HG03432 (cell line): ENCODE data around the gene SLC44A4.
"Not testable (repeated sequence)": the region's sequence is repeated elsewhere in the genome, so short reads cannot be mapped to it uniquely, and the experiment has no call there.

Experiments used
- ATAC-seq: cut with Tn5 transposase; IDR thresholded peaks from one replicate; pipeline ENCODE4 v1.9.1; 2021; ENCODE audit warnings: mild to moderate bottlenecking, moderate library complexity; ENCODE audit not compliant: unreplicated experiment

SLC44A4 gene

DNA sequence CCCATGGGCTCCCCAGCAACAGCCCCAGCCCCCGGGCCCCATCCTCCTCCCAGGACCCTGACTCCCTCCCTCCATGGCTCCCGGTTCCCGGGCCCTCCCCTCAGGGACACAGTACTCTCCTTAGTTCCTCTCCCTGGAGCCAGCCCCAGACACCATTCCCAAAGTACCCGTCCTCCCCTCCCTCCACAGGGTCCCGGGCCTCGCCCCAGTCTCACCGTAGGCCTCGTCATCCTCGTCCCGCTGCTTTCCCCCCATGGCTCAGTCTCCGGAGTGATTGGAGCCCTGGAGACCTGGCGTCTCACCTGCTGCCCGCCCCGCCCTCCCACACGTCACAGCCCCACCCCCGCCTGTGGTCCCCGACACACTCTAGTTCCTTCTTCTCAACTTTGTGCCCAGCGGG is at the start of gene SLC44A4:
SLC44A4 (minus strand) TSS at position 272 of the 400 bp plus-strand sequence; CDS start at position 255, 17 bp downstream.
- no peak for ATAC-seq

DNA sequence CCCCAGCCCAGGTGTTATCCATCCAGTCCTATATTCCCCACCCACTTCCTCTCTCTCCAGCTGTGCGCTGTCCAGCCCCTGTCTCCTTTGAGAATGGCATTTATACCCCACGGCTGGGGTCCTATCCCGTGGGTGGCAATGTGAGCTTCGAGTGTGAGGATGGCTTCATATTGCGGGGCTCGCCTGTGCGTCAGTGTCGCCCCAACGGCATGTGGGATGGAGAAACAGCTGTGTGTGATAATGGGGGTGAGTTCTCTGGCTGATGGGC is 49.8 kb upstream of the SLC44A4 start:
- ATAC-seq = no peak

DNA sequence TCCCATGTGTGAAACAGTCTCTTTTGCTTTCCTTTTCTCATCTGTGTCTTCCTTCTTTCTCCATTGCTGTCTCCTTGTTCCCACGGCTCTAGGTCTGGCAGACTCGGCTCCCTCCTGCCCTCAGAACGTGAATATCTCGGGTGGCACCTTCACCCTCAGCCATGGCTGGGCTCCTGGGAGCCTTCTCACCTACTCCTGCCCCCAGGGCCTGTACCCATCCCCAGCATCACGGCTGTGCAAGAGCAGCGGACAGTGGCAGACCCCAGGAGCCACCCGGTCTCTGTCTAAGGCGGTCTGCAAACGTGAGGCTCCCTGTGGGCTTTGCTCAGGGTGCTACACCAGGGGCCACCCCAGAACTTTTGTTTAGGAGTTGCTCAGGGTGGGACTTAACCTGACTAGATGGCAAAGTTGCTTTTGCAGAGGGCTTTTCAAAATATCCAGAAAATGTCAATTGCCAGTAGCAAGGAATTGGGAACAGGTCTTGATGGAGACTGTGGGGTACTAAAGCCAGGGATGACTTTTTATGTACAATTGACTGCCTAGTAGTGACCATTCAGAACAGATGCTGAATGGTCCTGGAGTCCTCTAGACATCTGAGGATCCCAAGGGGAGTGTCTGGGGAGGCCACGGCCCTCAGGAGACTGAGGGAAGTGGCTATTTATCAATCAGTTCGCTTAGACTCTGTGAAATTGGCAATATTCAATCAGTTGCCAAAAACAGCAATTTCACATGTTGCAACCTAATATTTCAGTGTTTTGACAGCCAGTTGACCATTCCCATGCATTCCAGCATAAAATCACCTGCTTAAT is 49.3 kb upstream of the SLC44A4 start:
- no peak for ATAC-seq

DNA sequence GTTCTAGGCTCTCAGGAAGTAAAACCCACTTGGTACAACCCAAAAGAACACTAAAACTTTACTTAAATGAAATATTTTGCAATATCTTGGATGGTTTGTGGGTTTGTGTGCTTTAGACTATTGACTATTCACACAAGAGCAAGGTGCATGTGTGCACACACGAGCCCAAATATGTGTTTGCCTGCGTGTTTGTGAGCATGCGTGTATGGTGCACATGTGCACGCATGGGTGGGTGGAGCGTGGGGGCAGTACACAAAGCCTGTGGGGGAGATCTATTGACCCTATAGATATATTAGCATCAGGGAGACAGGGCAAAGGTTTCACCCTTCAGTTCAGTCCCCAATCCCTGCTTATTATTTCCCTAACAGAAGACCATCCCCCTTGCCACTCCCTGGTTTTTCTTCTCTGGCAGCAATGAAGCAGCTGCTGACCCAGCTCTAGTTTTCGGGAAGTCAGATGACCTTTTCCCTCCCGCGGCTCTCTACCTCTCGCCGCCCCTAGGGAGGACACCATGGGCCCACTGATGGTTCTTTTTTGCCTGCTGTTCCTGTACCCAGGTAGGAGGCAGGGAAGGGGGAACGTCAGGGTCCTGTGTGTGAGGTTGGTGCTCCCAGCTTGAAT is 48.6 kb upstream of the SLC44A4 start, which contains the start of gene C2:
C2 (plus strand) TSS at position 476 of the 621 bp plus-strand sequence; CDS start at position 512, 36 bp downstream.
- no peak for ATAC-seq

DNA sequence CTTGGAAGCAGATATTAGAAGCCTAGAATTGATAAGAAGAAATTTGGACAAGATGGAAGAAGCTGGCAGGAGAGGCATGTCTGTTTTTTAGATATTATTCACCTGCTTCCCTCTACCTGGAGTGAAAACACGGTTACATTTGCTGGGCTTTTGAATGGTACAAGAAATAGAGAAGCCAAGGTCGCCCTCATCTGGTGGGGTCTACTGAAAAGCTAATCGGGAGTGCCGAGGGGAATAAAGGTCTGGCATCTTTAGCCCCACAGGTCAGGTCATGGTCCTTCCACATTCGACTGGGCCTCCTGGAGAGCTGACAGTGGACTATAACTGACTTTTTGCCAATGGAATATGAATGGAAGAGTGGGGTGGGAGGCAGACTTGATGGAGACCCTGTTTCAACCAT is 44.1 kb upstream of the SLC44A4 start:
- ATAC-seq = no peak

DNA sequence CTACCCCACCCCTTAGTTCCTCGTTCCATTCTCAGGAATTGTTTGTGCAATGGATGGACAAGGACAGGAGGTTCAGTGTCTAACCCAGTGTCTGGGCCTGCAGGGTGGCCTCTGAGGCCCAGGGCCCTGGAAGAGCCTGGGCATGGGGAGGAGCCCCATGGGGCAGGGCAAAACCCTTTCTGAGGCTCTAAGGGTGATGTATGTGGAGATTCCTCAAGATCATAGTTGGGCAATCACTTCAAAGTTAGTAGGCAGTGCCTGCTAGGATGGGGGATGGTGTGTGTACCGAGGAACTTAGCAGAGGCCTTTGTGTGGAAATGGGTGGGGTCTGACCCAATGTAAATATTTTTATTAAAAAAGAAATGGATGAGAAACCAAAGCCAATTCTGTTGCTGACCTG is 42.0 kb upstream of the SLC44A4 start:
- no peak for ATAC-seq

DNA sequence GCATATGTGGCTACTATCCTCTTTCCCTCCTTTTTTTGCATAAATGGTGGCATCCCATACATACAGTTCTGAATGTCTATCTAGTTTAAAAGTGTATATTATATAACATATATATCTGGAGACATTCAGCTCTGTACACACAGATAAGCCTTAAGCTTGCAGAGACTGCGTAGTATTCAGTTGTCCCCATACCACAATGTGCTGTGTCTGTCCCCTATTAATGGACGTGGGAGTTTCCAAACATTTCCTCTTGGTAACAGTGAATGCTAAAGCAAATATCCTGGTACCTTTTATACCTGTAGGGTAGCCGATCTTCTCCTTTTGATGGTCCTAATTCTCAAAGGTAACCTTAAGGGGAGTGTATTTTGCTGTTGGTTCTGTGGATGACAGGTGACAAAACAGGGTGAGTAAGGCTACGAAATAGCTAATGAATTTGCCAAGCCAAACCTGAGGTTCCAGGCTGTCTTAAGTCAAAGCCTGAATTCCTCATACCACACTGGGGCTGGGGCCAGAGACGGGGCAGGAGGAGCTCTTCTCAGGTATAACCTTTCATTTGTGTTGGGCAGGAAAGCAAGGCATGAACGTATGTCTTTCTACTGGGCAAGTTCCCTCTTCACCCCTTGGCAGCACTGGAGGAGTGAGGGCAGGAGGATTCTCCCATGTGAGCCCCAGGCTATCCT is 41.0 kb upstream of the SLC44A4 start:
- ATAC-seq = no peak

DNA sequence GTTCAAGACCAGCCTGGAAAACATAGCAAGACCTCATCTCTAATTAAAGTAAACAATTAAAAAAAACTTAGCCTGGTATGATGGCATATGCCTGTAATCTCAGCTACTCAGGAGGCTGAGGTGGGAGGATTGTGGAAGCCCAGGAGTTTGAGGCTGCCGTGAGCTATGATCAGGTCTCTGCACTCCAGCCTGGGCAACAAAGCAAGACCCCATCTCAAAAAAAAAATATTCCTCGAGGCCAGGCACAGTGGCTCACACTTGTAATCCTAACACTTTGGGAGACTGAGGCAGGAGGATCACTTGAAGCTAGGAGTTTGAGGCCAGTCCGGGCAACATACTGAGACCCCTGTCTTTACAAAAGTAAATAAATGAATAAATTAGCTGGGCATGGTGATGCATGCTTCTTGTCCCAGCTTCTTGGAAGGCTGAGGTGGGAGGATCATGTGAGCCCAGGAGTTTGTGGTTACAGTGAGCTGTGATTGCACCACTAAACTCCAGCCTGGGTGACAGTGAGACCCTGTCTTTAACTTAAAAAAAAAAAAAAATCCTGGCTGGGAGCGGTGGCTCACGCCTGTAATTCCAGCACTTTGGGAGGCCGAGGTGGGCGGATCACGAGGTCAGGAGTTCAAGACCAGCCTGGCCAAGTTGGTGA is 39.4 kb upstream of the SLC44A4 start:
- ATAC-seq = no peak

DNA sequence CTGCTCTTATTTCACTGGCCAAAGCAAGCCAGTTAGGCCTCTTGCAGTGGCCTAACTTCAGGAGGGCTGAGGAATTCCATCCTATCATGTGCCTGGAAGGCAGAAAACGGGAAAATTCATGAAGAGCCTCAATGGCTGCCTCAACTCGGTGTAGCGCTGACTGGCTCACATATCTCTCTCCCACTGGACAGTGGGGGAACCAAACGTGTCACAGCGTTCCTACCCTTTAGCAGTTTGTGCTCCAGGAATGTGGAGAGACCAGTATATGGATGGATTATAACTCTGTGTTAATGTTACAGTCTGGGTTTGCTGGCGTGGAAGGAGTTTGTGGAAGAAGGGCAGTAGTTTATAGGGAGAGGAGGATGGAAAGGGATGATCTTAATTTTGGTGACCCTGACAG is 37.0 kb upstream of the SLC44A4 start:
- ATAC-seq = no peak

DNA sequence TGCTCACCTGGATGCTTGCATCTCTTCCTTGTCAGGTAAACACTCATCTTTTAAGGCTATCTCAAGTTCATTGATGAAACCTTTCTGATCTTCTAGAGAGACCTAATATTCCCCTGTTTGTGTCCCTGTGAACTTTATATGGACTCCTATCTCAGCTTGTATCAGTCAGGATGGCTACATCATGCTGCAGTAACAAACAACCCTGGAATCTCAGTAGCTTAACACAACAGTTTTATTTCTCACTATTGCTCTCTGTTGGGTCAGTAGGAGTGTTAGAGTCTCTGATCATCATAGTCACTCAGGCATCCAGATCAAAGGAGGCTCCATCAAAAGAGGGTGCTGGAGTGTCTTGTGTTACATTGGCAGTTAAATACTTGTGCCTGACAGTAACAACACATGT is 36.6 kb upstream of the SLC44A4 start:
- no peak for ATAC-seq

DNA sequence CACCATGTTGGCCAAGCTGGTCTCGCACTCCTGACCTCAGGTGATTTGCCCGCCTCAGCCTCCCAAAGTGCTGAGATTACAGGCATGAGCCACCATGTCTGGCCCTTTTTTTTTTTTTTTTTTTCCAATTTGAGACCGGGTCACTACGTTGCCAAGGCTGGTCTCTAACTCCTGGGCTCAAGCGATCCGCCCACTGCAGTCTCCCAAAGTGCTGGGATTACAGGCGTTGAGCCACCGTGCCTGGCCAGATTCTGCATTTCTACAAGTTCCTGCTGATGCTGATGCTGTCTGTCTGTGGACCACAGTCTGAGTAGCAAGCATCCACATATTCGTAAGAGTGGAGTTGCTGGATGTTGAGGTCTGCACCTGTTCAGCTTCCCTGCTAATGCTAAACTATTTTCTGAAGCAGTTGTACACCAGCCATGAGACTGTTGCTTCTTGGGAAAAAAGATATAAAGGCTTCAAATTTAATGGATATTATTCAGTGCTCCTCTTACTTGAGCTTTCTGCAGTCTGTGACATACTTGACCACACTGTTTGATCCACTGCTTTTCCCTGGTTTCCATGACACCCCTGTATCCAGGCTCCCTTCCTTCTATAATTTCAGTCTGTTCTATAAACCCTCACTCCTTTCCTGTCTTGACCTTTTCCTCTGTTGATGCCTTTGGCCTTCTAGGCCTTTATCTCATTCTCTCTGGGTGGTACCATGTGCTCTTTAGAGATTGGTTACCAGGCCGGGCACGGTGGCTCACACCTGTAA is 33.2 kb upstream of the SLC44A4 start:
- ATAC-seq = no peak

DNA sequence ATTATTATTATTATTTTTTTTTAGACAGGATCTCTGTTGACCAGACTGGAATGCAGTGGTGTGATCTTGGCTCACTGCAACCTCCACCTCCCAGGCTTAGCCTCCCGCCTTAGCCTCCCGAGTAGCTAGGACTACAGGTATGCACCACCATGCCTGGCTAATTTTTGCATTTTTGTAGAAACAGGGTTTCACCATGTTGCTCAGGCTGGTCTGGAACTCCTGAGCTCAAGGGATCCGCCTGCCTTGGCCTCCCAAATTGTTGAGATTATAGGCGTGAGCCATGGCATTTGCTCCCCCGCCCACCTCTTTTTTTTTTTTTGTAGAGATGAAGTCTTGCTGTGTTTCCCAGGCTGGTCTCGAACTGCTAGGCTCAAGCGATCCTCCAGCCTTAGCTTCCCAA is 30.5 kb upstream of the SLC44A4 start:
- not testable (repeated sequence) for ATAC-seq

DNA sequence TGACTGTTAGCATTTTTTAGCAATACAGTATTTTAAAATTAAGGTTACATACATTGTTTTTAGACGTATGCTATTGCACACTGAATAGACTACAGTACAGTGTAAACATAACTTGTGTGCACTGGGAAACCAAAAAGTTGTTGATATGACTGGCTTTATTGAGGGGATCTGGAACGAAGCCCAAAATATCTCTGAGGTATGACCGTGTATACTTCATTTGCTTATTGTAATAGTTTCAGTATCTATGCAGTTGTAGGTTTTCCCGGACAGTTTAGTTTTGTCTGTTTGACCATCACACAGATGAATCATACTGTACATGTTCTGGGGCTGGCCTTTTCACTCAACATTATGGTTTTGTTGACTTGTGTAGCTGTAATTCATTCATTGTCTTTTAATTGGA is 30.0 kb upstream of the SLC44A4 start:
- ATAC-seq = peak; percentile 78

DNA sequence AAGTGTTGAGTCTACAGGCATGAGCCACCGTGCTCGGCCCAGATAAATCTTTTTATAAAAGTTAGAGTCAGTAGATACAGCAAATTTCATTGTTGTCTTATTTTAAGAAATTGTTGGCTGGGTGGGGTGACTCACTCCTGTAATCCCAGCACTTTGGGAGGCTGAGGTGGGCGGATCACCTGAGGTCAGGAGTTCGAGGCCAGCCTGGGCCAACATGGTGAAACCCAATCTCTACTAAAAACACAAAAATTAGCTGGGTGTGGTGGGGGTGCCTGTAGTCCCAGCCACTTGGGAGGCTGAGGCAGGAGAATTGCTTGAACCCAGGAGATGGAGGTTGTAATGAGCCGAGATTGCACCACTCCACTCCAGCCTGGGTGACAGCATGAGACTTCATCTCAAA is 29.5 kb upstream of the SLC44A4 start:
- not testable (repeated sequence) for ATAC-seq

DNA sequence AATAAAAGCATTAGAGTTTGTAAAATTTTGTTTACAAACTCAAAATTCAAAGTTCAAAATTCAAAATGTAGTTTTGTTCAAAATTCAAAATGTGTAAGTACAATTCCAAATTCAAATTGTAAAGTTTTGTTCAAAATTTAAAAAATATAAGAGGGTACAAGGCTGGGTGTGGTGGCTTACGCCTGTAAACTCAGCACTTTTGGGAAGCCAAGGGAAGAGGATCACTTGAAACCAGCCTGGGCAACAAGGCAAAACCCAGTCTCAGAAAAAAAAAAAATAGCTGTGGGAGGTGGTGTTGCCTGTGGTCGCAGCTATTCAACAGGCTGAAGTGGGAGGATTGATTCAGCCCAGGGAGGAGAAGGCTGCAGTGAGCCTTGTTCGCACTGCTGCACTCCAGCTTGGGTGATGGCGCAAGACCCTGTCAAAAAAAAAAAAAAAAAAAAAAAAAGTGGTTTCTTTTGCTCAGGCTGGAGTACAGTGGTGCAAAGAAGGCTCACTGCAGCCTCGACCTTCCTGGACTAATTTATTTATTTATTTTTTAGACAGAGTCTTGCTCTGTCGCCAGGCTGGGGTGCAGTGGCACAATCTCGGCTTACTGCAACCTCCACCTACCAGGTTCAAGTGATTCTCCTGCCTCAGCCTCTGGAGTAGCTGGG is 28.5 kb upstream of the SLC44A4 start:
- no peak for ATAC-seq

DNA sequence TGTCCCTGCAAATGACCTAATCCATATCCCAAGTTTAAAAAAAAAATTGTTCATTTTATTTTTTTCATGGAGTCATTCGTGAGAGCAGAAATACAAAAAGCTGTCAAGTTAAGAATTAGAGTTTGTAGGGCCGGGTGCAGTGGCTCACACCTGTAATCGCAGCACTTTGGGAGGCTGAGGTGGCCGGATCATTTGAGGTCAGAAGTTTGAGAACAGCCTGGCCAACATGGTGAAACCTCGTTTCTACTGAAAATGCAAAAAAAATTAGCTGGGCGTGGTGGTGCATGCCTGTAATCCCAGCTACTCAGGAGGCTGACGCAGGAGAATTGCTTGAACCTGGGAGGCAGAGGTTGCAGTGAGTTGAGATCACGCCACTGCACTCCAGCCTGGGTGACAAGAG is 27.9 kb upstream of the SLC44A4 start:
- not testable (repeated sequence) for ATAC-seq

DNA sequence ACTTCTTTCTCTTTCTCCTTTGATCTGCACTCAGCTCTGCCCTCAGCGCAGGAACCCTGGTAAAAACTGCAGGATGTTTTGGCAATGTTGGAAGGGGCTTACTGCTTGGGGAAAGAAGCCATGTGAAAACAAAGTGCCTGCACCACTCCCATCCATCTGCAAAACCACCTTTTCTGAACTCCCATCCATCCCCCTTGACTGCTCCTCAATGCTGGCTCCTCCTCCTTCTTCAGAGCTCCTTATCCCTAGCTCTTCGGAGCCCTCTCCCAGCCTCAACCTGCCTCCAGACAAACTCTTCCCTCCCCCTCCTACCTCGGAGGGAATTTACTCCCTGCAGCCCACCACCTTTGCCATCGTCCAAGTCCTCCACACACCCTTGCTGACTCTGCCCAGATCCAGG is 27.3 kb upstream of the SLC44A4 start:
- ATAC-seq = no peak

DNA sequence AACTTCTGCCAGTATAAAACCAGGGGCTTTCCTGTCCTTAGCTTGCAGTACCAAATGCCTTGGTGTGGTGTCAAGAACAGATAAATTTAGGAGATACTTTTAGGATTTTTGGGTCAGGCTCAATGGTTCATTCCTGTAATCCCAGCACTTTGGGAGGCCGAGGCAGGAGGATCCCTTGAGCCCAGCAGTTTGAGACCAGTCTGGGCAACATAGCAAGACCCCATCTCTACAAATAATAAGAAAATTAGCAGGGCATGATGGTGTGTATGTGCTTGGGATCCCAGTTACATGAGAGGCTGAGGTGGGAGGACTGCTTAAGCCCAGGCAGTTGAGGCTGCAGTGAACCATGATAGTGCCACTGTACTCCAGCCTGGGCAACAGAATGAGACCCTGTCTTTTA is 26.2 kb upstream of the SLC44A4 start:
- no peak for ATAC-seq

DNA sequence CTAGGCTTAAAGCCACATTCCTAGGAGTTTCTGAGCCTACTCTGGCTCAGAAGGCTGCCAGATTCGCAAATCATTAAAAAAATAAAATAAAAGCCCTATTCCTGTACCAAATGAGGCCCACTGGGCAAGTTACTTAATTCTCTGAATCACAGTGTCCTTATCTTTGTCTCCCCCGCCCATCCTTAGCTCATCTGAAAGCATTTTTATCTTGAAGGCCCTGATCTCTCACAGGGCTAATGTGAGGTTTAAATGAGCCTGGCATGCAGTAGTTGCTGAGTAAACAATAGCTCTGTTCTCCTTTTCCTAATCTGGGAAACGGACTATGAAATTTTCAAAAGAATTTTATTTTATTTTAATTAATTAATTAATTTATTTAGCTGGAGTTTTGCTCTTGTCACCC is 25.2 kb upstream of the SLC44A4 start:
- no peak for ATAC-seq

DNA sequence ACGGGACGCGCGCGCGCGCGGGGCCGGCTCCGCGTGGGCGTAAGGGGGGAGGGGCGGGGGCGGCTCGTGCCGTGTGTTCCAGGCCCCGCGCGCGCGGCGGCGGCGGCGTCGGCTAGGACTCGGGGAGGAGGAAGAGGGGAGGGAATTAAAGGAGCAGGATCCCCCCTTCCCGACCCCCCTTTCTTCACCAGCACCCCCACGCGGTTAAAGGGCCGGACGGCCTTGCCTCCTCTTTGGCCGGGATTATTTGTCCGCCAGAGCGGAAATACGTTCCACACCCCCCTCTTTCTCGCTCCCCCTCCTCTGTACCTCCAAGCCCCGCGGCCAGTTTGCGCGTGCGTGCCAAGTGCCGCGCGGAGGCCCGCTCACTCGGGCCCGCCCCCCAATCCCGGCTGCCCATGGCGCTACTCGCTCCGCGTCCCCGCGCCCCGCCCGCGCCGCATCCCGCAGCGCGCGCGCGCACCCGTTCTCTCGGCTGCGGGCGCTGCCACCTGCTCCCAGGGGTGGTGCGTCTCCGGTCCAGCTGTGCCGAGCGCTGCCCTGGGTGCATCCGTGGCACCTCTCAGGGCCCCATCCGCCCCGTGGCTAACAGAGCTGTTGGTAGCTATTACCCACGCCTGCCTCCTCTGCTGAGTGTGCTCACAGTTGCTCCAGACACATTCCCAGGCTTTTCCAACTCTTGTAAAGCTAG is 23.3 kb upstream of the SLC44A4 start, which contains the start of gene ZBTB12:
ZBTB12 (minus strand) TSS at position 134 of the 691 bp plus-strand sequence. CDS start 781 bp downstream, outside the sequence.
- ATAC-seq = peak; percentile 56
